GM03348 (cell line): ENCODE results near the gene ITGB4.
A peak's percentile ranks its signal among the peaks of the same experiment; 100 is the strongest.

Experiments used
- DNase-seq: peaks from one replicate; pipeline ENCODE4 v3.0.0; 2012; ENCODE audit warnings: low spot score

The ITGB4 gene

GRCh38 chr17:75697651-75698291 is 23.5 kb upstream of the ITGB4 start:
- DNase-seq, result no peak

GRCh38 chr17:75698659-75699058 is 22.6 kb upstream of the ITGB4 start:
- DNase-seq, result no peak

GRCh38 chr17:75701288-75701687 is 20.0 kb upstream of the ITGB4 start:
- DNase-seq, result no peak

GRCh38 chr17:75703191-75703590 is 18.1 kb upstream of the ITGB4 start:
- no peak for DNase-seq

- no peak for DNase-seq
Measured at GRCh38 chr17:75703591-75703990, 17.7 kb upstream of the ITGB4 start.

GRCh38 chr17:75704963-75705875 is 16.0 kb upstream of the ITGB4 start:
- no peak for DNase-seq

- no peak for DNase-seq
Measured at GRCh38 chr17:75706042-75706728, 15.1 kb upstream of the ITGB4 start.

GRCh38 chr17:75707079-75707571 is 14.1 kb upstream of the ITGB4 start:
- no peak for DNase-seq

GRCh38 chr17:75712446-75712845 is 8.8 kb upstream of the ITGB4 start:
- DNase-seq, result no peak

GRCh38 chr17:75719732-75720131 is 1.5 kb upstream of the ITGB4 start:
- no peak for DNase-seq

GRCh38 chr17:75721463-75722011 is 278 bp downstream of the ITGB4 start:
- peak; percentile 38 for DNase-seq

GRCh38 chr17:75722076-75722475 is 817 bp downstream of the ITGB4 start:
- no peak for DNase-seq

GRCh38 chr17:75722542-75723095 is 1.4 kb downstream of the ITGB4 start:
- DNase-seq, result no peak

- DNase-seq, result no peak
Measured at GRCh38 chr17:75723171-75723930, 2.1 kb downstream of the ITGB4 start.

- no peak for DNase-seq
Measured at GRCh38 chr17:75724016-75725003, 3.1 kb downstream of the ITGB4 start.

GRCh38 chr17:75725504-75725903 is 4.2 kb downstream of the ITGB4 start:
- no peak for DNase-seq

GRCh38 chr17:75727391-75727790 is 6.1 kb downstream of the ITGB4 start:
- no peak for DNase-seq

GRCh38 chr17:75729351-75729750 is 8.1 kb downstream of the ITGB4 start:
- DNase-seq, result no peak

GRCh38 chr17:75730065-75730464 is 8.8 kb downstream of the ITGB4 start:
- DNase-seq, result no peak

GRCh38 chr17:75731086-75731715 is 9.9 kb downstream of the ITGB4 start:
- no peak for DNase-seq
